ENCODE measurements around the gene HEPN1. TPM values are rescaled to one million over a fixed set of nuclear protein-coding genes. Genes with fewer than 3 reads are reported as not detected.

Gene HEPN1
- total RNA-seq, 1 donor from 2014 or later: not detected

DNA sequence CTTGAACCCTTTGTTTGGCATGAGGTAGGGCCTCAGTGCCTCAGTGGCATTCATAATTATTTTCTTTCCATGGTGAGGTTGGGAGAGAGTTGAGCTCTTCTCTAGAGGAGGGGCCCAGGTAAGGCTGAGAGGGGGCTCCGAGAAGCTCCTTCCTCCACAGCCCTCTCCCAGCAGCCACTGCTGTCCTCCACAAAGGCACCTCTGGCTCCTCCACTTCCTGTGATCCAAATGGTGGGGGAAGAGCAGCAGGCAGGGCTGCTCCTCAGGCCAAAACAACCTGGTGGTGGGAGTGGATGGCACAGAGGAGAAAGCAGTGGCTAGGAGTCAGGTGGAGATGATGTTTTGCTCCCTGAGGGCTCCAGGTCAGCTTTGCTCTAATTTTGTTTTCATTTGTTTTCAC is 34.7 kb upstream of the HEPN1 start:
- H4K20me1 ChIP-seq (ENCODE audit: low read depth): no peaks in the 10 kb centered on the region
- no peaks in the 10 kb centered on the region for H3F3A ChIP-seq (ENCODE audit: low read depth)
- no peak overlapping the region for H3K9ac ChIP-seq
- no peak overlapping the region for H3K27ac ChIP-seq
- H3K4me3 ChIP-seq: no peak overlapping the region
- Mint-ChIP-seq H3K27me3 (ENCODE audit: insufficient read depth, low read depth) (peaks cover 8% of the 10 kb centered on the region), H3K4me1 (peaks cover 17% of the 10 kb centered on the region), H3K9me3 (no peaks in the 10 kb centered on the region), H3K36me3 (peaks cover 1% of the 10 kb centered on the region), H3K27ac (no peak overlapping the region), H3K4me3 (no peak overlapping the region)
- TF ChIP-seq EZH2 (IDR thresholded peaks at IDR 0.05) (no peak), EZH2phosphoT487 (IDR thresholded peaks at IDR 0.05) (no peak)
- TF ChIP-seq, protein P1, sequence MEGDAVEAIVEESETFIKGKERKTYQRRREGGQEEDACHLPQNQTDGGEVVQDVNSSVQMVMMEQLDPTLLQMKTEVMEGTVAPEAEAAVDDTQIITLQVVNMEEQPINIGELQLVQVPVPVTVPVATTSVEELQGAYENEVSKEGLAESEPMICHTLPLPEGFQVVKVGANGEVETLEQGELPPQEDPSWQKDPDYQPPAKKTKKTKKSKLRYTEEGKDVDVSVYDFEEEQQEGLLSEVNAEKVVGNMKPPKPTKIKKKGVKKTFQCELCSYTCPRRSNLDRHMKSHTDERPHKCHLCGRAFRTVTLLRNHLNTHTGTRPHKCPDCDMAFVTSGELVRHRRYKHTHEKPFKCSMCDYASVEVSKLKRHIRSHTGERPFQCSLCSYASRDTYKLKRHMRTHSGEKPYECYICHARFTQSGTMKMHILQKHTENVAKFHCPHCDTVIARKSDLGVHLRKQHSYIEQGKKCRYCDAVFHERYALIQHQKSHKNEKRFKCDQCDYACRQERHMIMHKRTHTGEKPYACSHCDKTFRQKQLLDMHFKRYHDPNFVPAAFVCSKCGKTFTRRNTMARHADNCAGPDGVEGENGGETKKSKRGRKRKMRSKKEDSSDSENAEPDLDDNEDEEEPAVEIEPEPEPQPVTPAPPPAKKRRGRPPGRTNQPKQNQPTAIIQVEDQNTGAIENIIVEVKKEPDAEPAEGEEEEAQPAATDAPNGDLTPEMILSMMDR (IDR thresholded peaks at IDR 0.05): no peak
- H3K4me1 ChIP-seq: no peaks in the 10 kb centered on the region
- no peak for DNase-seq (ENCODE audit: low spot score)
- H3K79me2 ChIP-seq (ENCODE audit: low read depth): no peaks in the 10 kb centered on the region
- H3K9me3 ChIP-seq (ENCODE audit: low read depth): no peaks in the 10 kb centered on the region
- H3K36me3 ChIP-seq: no peaks in the 10 kb centered on the region
- H3K27me3 ChIP-seq: peaks cover 19% of the 10 kb centered on the region
- H3K4me2 ChIP-seq: no peak overlapping the region
- H2AFZ ChIP-seq (replicated peaks): no peak overlapping the region

DNA sequence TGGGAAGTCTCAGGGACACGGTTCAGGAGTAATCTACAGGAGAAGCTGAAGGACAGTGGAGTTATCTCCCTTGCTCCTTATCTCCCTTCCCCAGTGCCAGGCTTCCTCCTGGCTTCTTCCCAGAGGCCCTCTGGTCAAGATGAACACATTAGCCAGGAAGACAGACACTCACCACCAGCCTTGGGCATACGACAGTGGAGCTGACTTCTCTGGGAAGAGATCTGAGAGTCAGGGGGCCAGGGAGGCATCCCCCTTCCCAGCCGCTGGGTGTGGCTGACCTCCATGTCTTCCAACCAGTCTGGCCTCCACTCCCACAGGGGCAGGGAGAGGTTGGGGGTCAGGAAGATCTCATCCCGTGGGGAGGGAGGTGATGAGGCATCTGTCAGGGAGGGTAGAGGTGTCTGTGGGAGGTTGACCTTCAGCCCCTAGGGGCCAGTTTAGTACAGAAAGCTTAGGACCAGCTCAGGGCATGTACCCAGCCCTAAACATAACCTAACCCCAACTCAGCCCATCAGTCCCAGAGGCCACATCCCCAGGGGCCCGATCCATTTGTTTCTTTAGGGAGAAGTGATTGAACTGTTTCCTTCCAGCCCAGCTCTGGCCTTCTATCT is 34.1 kb upstream of the HEPN1 start:
- H3K27me3 ChIP-seq: peaks cover 19% of the 10 kb centered on the region
- peaks cover 17% of the 10 kb centered on the region for H3K4me1 Mint-ChIP-seq
- H3K36me3 ChIP-seq: no peaks in the 10 kb centered on the region
- no peaks in the 10 kb centered on the region for H4K20me1 ChIP-seq (ENCODE audit: low read depth)
- DNase-seq (ENCODE audit: low spot score): no peak
- TF ChIP-seq EZH2phosphoT487 (IDR thresholded peaks at IDR 0.05) (no peak), EZH2 (IDR thresholded peaks at IDR 0.05) (no peak)
- TF ChIP-seq, protein P1 (IDR thresholded peaks at IDR 0.05): no peak
- no peak overlapping the region for H3K4me2 ChIP-seq
- H3K79me2 ChIP-seq (ENCODE audit: low read depth): no peaks in the 10 kb centered on the region
- H3K4me3 Mint-ChIP-seq: no peak overlapping the region
- H3K9me3 ChIP-seq (ENCODE audit: low read depth): no peaks in the 10 kb centered on the region
- peaks cover 1% of the 10 kb centered on the region for H3K36me3 Mint-ChIP-seq
- no peak overlapping the region for H3K27ac ChIP-seq
- H3K9me3 Mint-ChIP-seq: no peaks in the 10 kb centered on the region
- no peak overlapping the region for H3K9ac ChIP-seq
- H3F3A ChIP-seq (ENCODE audit: low read depth): no peaks in the 10 kb centered on the region
- H2AFZ ChIP-seq (replicated peaks): no peak overlapping the region
- peaks cover 8% of the 10 kb centered on the region for H3K27me3 Mint-ChIP-seq (ENCODE audit: insufficient read depth, low read depth)
- H3K27ac Mint-ChIP-seq: no peak overlapping the region
- no peaks in the 10 kb centered on the region for H3K4me1 ChIP-seq
- H3K4me3 ChIP-seq: no peak overlapping the region

DNA sequence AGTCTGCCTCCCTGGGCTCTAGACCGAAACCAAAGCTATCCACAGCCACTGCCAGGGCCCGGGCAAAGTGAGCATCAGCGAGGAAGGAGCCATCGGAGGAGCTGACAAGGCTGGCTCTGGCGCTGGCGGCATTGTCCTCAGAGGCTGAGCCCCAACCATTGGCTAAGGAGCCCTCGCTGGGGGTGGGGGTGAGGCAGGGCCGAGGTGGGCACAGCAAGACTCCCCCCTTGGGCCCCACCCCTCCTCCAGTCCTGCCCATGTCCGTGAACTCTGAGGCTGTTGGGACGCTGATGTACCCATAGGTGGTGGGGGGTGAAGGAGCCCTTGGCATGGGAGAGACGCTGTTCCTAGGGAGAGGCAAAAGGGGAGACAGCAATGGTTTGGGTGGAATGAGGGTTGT is 32.6 kb upstream of the HEPN1 start:
- no peak overlapping the region for H3K4me3 ChIP-seq
- H3F3A ChIP-seq (ENCODE audit: low read depth): no peaks in the 10 kb centered on the region
- H2AFZ ChIP-seq (replicated peaks): no peak overlapping the region
- H3K4me1 Mint-ChIP-seq: peaks cover 17% of the 10 kb centered on the region
- H3K79me2 ChIP-seq (ENCODE audit: low read depth): no peaks in the 10 kb centered on the region
- H3K9me3 ChIP-seq (ENCODE audit: low read depth): no peaks in the 10 kb centered on the region
- H3K36me3 ChIP-seq: no peaks in the 10 kb centered on the region
- peaks cover 6% of the 10 kb centered on the region for H3K4me1 ChIP-seq
- H3K27ac ChIP-seq: no peak overlapping the region
- H3K4me3 Mint-ChIP-seq: no peak overlapping the region
- DNase-seq (ENCODE audit: low spot score): no peak
- no peak overlapping the region for H3K9ac ChIP-seq
- TF ChIP-seq EZH2 (IDR thresholded peaks at IDR 0.05): no peak
- TF ChIP-seq, protein P1 (IDR thresholded peaks at IDR 0.05): no peak
- TF ChIP-seq EZH2phosphoT487 (IDR thresholded peaks at IDR 0.05): no peak
- no peaks in the 10 kb centered on the region for H3K9me3 Mint-ChIP-seq
- peaks cover 2% of the 10 kb centered on the region for H3K27me3 Mint-ChIP-seq (ENCODE audit: insufficient read depth, low read depth)
- no peaks in the 10 kb centered on the region for H3K36me3 Mint-ChIP-seq
- H3K27me3 ChIP-seq: peaks cover 19% of the 10 kb centered on the region
- H4K20me1 ChIP-seq (ENCODE audit: low read depth): no peaks in the 10 kb centered on the region
- H3K4me2 ChIP-seq: no peak overlapping the region
- H3K27ac Mint-ChIP-seq: no peak overlapping the region

All from neural progenitor cell (in vitro differentiated cells).